Embryonic facial prominence (tissue), 1 donor: ENCODE data around the gene OR6M1.

Source experiments
- DNase-seq: peaks from one replicate; pipeline ENCODE4 v3.0.0-alpha.2; 2016; ENCODE audit errors: extremely low spot score

OR6M1 gene

GRCh38 chr11:123775715-123776549 lies 30.2 kb downstream of the OR6M1 start:
- no peak for DNase-seq

- DNase-seq, result no peak
Observed at GRCh38 chr11:123775289-123775688, 30.9 kb downstream of the OR6M1 start.

- no peak for DNase-seq
Observed at GRCh38 chr11:123773959-123774358, 32.2 kb downstream of the OR6M1 start.

GRCh38 chr11:123773026-123773425 lies 33.1 kb downstream of the OR6M1 start:
- DNase-seq, result no peak

GRCh38 chr11:123771664-123772063 lies 34.5 kb downstream of the OR6M1 start:
- DNase-seq, result no peak

- no peak for DNase-seq
Observed at GRCh38 chr11:123770712-123771111, 35.4 kb downstream of the OR6M1 start.

GRCh38 chr11:123765601-123766000 lies 40.5 kb downstream of the OR6M1 start:
- no peak for DNase-seq

GRCh38 chr11:123762422-123762821 lies 43.7 kb downstream of the OR6M1 start:
- no peak for DNase-seq

GRCh38 chr11:123760894-123761293 lies 45.3 kb downstream of the OR6M1 start:
- DNase-seq, result no peak

GRCh38 chr11:123757976-123758375 lies 48.2 kb downstream of the OR6M1 start:
- DNase-seq, result no peak

- no peak for DNase-seq
Observed at GRCh38 chr11:123755813-123756212, 50.3 kb downstream of the OR6M1 start.
